ENCODE data around the gene NAXE.

The NAXE gene

GRCh38 chr1:156608036-156608674 is 16.6 kb downstream of the NAXE start:
- ATAC-seq: peak; percentile 99
- TF ChIP-seq, protein P1, sequence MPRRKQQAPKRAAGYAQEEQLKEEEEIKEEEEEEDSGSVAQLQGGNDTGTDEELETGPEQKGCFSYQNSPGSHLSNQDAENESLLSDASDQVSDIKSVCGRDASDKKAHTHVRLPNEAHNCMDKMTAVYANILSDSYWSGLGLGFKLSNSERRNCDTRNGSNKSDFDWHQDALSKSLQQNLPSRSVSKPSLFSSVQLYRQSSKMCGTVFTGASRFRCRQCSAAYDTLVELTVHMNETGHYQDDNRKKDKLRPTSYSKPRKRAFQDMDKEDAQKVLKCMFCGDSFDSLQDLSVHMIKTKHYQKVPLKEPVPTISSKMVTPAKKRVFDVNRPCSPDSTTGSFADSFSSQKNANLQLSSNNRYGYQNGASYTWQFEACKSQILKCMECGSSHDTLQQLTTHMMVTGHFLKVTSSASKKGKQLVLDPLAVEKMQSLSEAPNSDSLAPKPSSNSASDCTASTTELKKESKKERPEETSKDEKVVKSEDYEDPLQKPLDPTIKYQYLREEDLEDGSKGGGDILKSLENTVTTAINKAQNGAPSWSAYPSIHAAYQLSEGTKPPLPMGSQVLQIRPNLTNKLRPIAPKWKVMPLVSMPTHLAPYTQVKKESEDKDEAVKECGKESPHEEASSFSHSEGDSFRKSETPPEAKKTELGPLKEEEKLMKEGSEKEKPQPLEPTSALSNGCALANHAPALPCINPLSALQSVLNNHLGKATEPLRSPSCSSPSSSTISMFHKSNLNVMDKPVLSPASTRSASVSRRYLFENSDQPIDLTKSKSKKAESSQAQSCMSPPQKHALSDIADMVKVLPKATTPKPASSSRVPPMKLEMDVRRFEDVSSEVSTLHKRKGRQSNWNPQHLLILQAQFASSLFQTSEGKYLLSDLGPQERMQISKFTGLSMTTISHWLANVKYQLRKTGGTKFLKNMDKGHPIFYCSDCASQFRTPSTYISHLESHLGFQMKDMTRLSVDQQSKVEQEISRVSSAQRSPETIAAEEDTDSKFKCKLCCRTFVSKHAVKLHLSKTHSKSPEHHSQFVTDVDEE (CRISPR knock-in tag; IDR thresholded peaks at IDR 0.05): no peak
- no peak for TF ChIP-seq POU6F1 (CRISPR knock-in tag; IDR thresholded peaks at IDR 0.05; ENCODE audit: borderline replicate concordance, low read depth)
- TF ChIP-seq ZNF8 (CRISPR knock-in tag; IDR thresholded peaks at IDR 0.05): no peak
- TF ChIP-seq, protein P2, sequence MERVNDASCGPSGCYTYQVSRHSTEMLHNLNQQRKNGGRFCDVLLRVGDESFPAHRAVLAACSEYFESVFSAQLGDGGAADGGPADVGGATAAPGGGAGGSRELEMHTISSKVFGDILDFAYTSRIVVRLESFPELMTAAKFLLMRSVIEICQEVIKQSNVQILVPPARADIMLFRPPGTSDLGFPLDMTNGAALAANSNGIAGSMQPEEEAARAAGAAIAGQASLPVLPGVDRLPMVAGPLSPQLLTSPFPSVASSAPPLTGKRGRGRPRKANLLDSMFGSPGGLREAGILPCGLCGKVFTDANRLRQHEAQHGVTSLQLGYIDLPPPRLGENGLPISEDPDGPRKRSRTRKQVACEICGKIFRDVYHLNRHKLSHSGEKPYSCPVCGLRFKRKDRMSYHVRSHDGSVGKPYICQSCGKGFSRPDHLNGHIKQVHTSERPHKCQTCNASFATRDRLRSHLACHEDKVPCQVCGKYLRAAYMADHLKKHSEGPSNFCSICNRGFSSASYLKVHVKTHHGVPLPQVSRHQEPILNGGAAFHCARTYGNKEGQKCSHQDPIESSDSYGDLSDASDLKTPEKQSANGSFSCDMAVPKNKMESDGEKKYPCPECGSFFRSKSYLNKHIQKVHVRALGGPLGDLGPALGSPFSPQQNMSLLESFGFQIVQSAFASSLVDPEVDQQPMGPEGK (CRISPR knock-in tag; IDR thresholded peaks at IDR 0.05; ENCODE audit: borderline replicate concordance): no peak
- no peak for TF ChIP-seq PPARA (CRISPR knock-in tag; IDR thresholded peaks at IDR 0.05; ENCODE audit: borderline replicate concordance)
- TF ChIP-seq RARB (CRISPR knock-in tag; IDR thresholded peaks at IDR 0.05): no peak
- TF ChIP-seq CREB5 (CRISPR knock-in tag; IDR thresholded peaks at IDR 0.05; ENCODE audit: low read depth): no peak
- TF ChIP-seq, protein P3, sequence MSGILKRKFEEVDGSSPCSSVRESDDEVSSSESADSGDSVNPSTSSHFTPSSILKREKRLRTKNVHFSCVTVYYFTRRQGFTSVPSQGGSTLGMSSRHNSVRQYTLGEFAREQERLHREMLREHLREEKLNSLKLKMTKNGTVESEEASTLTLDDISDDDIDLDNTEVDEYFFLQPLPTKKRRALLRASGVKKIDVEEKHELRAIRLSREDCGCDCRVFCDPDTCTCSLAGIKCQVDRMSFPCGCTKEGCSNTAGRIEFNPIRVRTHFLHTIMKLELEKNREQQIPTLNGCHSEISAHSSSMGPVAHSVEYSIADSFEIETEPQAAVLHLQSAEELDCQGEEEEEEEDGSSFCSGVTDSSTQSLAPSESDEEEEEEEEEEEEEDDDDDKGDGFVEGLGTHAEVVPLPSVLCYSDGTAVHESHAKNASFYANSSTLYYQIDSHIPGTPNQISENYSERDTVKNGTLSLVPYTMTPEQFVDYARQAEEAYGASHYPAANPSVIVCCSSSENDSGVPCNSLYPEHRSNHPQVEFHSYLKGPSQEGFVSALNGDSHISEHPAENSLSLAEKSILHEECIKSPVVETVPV (CRISPR knock-in tag; IDR thresholded peaks at IDR 0.05): no peak
- TF ChIP-seq TOX (CRISPR knock-in tag; IDR thresholded peaks at IDR 0.05; ENCODE audit: borderline replicate concordance): no peak
- TF ChIP-seq OSR1 (CRISPR knock-in tag; IDR thresholded peaks at IDR 0.05): no peak
- no peak for TF ChIP-seq GLIS3 (CRISPR knock-in tag; IDR thresholded peaks at IDR 0.05)
- TF ChIP-seq ZNF70 (CRISPR knock-in tag; IDR thresholded peaks at IDR 0.05): no peak
- TF ChIP-seq ZFP30 (CRISPR knock-in tag; IDR thresholded peaks at IDR 0.05): no peak
- no peak for TF ChIP-seq ARNTL (CRISPR knock-in tag; IDR thresholded peaks at IDR 0.05; ENCODE audit: borderline replicate concordance, low read depth)

DNA sequence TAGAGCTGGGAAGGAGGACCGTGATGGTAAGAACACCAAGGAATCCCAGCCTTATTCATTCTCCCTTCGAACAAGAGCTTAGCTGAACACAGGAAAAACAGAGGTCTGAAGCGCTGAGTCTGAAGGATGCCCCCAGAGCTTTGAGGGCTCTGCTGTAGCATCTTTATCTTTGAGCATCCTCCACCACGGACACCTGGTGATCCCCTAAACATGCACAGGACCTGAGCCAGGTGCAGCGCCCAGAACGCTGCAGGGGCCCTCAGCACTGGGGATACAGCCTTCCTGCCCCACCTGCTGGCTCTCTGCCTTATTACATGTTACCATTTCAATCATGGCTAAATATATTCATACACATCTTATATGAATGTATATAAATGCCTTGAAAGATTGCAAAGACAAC is 17.4 kb downstream of the NAXE start:
- peak; percentile 88 for ATAC-seq
- TF ChIP-seq, protein P1 (CRISPR knock-in tag; IDR thresholded peaks at IDR 0.05): no peak
- TF ChIP-seq, protein P3 (CRISPR knock-in tag; IDR thresholded peaks at IDR 0.05): no peak
- TF ChIP-seq RARB (CRISPR knock-in tag; IDR thresholded peaks at IDR 0.05) (no peak), ZFP30 (CRISPR knock-in tag; IDR thresholded peaks at IDR 0.05) (no peak), CSDC2 (CRISPR knock-in tag; IDR thresholded peaks at IDR 0.05) (no peak), SNAI2 (CRISPR knock-in tag; IDR thresholded peaks at IDR 0.05) (no peak), ZFP3 (CRISPR knock-in tag; IDR thresholded peaks at IDR 0.05) (no peak), ZC3H10 (CRISPR knock-in tag; IDR thresholded peaks at IDR 0.05) (no peak), OSR1 (CRISPR knock-in tag; IDR thresholded peaks at IDR 0.05) (no peak), BACH2 (CRISPR knock-in tag; IDR thresholded peaks at IDR 0.05; ENCODE audit: borderline replicate concordance) (no peak), CREB5 (CRISPR knock-in tag; IDR thresholded peaks at IDR 0.05; ENCODE audit: low read depth) (no peak), TOX (CRISPR knock-in tag; IDR thresholded peaks at IDR 0.05; ENCODE audit: borderline replicate concordance) (no peak), ZNF565 (CRISPR knock-in tag; conservative IDR thresholded peaks at IDR 0.05; ENCODE audit: low read depth) (no peak), POU6F1 (CRISPR knock-in tag; IDR thresholded peaks at IDR 0.05; ENCODE audit: borderline replicate concordance, low read depth) (no peak)

All from SK-N-SH treated with all-trans-retinoic acid at 6 μM for 48 hours (cell line).